ENCODE results near the gene RAC3.

Gene RAC3

DNA sequence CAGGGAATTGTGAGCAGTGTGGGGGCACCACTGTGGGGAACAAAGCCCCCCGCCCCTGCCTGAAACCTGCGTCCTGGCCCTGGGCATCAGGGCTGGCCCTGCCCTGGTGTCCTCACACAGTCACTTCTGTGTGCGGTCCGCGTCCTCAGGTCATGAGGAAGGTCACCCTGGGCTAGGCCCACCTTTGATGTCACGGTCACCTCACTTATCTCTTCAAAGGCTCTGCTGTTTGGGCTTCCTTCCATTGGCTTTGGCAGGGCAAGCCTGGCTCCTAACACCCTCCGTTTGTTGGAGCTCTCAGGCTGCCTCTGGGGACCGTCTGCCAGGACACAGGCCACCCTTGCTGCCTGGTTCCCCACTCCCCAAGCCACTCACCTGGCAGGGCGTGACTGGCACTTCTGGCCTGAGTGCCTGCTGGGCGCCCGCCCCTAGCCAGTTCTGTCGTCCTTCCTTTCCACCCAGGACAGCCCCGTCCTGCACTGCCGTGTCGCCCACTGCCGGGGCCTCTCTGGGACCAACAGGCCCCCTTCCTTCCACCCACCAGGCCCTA, 17.6 kb upstream of the RAC3 start:
- DNase-seq: no peak

DNA sequence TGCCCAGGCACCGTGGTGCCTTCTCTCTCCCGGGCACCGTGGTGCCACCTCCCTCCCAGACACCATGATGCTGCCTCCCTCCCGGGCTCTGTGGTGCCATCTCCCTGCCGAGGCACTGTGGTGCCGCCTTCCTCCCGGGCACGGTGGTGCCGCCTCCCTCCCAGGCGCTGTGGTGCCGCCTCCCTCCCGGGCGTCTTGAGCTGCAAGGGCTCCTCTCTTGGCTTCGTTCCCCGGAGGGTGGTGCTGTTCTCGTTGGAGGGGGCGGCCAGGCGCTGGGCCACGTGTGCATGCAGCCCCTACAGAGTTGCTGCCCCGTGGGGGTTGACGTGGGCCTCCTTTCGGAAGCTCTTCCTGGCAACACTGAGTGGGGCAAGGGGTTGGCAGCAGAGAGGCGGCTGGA, 17.0 kb upstream of the RAC3 start:
- DNase-seq: no peak

DNA sequence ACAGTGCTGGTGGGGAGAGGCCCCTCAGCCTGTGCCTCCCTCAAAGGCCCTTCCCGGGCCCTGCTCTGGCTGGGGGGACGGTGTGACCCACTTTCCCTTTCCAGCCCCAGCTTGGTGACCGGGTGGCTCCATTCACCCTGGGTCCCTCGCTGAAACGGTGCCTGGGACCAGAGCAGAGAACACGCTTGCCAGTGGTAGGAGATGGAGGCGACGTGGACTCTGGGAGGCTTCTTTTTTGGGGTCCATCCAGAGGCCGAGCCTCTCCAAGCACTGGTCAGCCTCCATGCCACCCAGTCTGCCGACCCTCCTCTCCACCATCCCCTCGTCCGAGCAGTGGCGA, 16.5 kb upstream of the RAC3 start:
- no peak for DNase-seq

DNA sequence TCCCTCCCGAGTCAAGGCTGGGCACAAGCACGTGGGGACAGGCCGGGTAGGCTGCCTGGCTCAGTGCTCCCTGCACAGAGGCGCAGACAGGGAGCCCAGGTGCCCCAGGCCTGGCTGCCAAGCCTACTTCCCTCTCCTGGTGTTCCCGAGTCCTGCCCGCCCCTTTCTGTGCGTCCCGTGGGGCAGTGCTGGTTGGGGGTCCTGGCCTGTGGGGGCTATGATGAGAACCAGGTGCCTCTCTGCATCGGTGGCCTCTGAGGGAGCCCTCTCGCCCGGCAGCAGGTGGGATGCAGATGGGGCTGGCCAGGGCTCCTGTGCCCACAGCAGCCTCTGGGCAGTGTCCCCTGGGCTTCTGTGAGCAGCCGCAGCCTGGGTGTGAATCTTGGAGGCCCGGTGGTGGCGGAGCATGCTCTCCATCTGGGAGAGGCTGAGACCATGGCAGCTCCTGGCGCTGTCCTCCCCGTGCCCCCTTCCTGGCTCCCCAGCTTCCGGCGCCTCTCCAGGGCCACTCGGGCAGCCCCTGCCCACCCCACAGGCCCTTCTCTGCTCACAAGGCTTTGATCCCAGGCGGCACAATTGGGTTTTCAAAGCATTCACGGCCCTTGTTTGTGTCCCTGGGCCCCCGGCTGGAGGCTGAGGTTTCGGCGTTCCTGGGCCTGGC, 16.0 kb upstream of the RAC3 start:
- no peak for DNase-seq

DNA sequence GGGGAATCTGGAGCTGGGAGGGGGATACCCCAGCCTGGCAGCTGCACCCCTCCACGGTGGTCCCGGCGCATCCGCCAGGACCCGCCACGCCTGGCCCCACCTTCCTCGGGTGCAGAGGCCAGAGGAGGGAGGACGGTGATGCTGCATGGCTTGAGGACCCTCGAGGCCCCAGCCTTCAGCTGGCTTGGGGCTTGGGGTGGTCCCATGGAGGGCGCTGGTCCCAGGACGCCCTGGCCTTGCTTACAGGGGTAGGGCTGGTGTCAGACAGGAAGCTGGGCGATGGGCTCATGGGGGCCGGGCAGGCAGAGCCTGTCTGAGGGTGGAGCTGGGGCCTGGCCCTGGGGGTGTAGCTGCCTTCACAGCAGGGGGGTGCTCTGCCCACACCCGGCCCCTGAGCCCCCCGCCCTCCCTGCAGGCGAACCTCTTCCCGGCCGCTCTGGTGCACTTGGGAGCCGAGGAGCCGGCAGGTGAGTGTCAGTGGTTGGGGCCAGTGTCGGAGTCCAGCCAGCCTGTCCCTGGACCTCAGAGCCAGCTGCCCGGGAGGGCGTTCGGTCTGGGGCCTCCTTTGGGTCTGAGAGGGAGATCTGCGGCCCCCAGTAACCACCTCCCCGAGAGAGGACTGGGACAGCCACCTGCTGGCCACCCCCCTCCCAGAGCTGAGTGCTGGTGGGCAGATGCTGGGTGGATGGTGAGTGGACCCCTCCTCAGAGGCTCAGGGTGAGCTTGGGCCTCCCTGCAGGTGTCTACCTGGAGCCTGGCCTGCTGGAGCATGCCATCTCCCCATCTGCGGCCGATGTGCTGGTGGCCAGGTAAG, 15.2 kb upstream of the RAC3 start:
- DNase-seq: no peak

DNA sequence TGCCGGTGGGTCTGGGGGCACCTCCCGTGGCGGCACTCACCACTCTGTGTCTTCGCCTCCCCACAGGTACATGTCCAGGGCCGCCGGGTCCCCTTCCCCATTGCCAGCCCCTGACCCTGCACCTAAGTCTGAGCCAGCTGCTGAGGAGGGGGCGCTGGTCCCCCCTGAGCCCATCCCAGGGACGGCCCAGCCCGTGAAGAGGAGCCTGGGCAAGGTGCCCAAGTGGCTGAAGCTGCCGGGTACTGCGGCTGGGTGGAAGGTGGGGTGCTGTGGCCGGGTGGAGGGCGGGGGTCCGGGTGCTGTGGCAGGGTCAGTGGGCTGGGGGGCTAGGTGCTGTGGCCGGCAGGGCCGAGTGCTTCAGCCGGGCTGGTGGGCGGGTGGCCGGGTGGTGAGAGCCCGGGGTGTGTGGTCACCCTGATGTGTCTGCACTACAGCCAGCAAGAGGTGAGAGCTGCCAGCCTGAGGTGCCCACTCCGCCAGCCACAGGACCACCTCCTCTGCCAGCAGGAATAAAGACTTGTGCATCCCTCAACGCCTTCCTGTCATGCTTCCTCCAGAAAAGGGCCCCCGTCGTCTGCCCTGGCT, 14.5 kb upstream of the RAC3 start:
- DNase-seq: no peak

DNA sequence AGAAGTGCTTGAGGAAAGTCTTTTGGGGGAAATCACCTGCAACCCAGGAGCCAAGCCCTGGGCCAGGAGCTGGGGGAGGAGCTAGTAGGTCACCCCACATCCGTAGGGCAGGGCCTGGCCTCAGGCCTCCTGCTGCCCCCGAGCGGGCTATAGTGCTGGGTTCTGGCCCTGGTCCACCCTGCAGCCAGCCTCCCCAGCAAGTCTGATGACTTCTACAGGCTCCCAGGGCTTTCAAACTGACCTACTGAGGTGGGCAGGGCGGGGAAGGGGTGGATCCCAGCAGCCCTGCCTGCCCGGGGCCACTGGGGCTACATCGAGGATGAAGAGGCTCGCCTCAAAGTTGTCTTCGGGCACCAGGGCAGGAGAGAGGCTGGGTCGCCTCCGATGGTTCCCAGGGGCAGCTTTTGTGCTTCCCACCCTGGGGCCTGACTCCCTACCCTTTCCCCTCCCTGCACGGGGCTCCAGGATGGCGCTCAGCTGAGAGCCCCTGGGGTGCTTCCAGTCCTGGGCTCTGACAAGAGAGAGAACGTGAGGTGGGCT, 13.8 kb upstream of the RAC3 start:
- DNase-seq: no peak

DNA sequence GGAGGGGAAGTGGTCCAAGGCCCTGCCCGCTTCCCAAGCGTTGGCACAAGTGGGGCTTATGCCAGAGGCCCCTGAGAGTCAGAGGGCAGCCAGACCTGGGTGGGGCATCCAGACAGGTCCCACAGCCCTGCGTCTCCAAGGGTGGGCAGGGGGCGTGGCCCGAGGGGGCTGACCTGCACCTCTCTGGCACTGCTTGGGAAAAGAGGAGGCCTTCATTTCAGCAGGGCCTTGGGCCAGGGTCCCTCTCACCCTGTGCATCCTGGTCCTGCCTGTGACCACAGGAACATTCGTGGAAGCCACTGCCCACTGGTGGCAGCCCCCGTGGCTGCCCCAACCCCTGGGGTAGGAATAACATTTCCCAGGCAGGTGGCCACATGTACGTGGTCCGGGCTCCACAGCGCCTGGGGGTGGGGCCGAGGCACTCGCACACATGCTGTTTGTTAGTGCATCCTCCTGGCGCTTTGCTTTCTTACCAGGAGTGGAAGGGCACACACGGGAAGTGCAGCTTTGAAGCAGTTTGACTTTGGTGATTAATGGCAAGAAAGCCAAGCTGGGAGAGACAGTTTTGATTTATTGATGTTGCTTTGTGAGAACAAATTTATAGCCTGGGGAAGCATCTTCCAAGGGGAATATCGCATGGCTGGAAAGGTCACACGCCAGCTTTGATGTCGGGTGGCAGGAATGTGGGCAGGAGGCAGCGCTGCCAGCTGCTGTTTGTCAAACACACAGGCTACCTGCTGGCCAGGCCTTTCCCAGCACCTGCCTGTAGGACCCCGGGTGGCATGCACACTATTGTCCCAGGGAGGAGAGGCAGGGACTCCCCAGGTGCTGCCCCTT, 13.1 kb upstream of the RAC3 start:
- DNase-seq: no peak

DNA sequence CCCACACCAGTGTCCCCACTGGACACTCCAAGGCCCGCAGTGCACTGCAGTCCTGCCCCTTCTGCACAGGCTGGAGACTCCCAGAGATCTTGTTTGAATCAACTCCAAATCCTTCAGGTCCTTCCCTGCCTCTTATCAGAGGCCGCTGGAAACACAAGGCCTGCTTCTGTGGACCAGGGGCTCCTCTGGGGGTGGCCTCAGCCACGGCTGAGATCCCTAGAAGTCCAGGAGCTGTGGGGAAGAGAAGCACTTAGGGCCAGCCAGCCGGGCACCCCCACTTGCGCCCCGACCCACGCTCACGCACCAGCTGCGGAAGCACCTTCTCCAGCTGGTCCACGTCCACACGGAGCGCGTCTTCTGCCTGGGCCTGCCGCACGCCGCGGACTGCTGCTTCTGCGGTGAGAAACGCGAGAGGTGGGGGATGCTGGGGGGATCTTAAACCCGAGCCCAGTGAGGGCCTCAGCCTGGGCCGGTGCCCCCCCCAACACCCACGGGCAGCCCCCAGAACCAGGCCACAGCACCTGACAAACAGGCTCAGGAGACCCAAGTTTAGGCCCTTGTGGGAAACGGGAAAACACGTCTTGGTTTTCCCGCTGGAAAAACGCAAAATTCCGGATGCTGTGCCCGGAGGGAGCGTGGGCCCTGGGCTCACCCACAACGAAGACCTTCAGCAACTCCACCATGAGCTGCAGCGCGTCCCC, 12.3 kb upstream of the RAC3 start:
- no peak for DNase-seq

DNA sequence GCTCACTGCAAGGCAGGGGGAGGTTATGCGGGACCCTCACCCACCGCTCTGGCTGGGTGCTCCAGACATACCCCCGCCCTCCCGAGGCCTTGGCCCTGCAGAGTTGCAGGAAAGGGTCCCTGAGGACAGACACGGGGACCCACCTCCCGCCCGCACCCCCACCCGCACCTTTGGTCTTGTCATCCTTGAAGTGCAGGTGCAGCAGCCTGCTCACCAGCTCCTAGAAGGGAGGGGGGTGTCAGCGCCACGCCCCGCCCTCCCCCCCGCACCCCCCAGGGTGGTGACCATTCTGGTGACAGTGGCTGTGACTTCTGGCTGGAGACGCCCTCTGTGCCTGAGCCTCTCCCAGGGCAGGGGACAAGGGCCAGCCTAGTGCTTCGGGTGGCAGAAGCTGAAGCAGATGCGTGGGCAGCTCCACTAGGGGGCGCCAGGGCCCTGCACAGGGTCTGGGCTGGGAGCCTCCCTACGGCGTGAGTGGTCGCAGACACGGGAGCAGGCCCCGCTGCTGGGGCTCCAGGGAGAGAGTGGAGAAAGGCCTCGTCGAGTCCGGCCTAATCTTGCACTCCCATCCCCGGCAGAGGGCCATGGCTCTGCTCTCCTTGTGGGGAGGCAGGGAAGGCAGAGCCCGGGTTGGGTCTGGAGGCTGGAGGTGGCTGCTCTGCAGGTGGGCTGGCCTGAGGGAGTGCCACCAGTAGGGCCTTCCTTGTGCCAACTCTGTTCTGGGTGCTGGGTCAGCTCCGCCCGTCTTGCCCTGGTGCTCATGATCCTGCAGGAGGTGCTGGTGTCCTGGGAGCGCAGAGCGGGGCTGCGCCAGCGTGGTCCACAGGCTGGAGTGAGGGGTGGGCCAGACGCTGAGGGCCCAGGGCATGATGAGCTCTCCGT, 11.5 kb upstream of the RAC3 start:
- DNase-seq: no peak

DNA sequence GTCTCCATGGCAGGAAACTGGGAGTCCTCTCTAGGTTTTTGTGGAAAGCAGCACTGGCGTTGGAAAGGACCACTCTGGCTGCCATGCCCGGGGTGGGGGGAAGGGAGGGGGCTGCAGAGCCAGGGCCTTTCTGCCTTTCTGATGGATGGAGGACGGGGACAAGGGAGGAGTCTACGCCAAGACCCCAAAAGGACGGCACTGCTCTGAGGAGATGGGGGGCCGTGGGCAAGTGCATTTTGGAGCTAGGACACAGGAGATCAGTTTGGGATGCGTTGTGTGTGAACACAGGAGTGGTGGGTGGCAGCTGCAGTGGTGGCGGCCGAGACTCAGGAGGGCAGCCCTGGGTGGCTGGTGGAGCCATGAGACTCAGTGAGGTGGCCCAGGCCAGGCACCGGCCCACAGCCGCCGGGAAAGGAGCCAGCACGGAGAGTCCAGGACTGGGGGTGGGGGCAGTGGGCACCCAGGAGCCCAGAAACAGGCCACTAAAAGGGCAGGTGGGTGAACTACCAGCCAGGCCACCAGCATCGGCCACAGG, 10.8 kb upstream of the RAC3 start:
- DNase-seq: no peak

DNA sequence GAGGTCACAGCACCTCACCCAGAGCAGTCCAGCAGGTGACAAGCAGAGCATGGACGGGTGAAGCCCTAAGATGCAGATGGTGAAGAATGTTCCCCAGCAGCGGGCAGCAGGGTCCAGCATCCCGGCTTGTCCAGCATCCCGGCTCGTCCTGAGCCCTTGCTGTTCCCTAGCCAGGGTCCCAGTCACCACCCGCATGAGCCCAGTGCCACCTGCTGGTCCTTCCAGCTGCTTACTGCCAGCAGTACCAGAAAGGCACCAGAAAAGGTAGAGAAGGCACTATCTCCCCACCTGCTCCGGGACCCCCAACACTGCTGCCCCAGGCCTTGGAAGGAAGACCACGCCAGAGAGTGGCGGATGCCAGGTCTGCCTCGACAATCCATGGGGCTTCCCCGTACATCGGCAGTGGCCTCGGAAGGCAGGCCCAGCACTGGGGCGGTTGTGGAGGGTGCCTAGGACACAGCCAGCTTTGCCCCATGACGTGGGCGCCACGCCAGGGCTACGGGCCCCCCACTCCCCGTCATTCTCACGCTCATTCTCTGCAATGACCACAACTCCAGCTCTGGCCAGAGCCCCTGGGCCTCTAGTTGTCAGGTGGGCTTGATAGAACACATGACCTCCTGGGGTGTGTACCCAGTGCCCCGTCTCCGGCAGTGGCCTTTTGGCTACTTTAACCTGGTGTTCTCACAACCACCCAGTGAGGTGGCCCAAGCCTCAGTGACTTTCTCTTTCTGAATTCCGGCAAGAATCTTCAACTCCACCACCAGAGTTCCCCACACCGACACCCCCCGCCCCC, 10.2 kb upstream of the RAC3 start:
- no peak for DNase-seq

DNA sequence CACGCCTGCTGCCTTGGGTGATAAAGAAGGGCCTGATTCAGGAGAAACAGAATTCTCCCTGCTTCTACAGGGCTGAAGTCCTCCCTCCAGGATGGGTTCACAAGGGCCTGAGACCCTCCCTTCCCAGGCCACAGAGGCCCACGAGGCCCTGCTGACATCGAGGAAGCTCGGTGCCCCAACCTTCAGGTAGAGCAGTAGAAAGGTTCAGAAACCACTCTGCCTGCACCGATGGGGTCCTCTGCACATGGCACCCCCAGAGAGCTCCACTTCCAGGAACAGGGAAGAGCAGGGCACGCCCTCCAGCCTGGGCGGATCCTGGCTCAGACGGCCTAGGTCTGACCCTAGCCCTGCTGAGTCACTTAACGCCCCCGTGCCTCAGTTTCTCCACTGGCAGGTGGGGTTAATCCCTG, 9.6 kb upstream of the RAC3 start:
- no peak for DNase-seq

DNA sequence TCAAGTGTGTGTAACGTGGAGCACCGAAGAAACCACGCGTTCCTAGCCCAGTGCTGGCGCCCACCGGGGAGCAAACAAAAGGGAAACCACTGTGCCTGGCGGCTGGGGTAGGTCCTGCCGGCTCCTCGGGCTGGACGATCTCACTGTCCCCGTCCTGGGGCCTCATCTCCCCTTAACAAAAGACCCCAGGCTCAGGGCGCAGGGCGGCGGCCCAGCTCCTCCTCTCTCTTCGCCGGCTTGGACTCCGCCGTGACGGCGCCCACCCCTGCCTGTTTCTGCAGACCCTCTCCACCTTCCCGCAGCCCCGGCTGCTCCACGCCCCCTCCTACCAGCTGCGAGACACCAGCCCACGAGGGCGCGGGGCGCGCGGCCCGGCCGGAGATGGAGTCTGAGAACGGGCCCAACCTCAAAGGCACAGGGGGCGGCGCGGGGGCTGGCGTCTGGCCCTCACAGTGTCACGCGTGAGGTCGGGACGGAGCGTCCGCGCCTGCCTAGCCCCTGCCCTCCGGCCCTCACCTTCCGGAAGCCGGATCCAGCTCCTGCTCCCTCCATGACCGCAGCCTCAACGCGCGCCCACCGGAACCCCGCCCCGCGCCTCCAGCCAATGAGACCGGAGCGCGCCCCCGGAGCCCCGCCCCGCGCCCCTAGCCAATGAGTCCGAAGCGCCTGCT, 9.0 kb upstream of the RAC3 start, which contains the start of gene CENPX:
TSS of gene CENPX (minus strand) at position 569 of the 671 bp plus-strand sequence. CDS start at position 552, 17 bp downstream.
- DNase-seq: no peak

DNA sequence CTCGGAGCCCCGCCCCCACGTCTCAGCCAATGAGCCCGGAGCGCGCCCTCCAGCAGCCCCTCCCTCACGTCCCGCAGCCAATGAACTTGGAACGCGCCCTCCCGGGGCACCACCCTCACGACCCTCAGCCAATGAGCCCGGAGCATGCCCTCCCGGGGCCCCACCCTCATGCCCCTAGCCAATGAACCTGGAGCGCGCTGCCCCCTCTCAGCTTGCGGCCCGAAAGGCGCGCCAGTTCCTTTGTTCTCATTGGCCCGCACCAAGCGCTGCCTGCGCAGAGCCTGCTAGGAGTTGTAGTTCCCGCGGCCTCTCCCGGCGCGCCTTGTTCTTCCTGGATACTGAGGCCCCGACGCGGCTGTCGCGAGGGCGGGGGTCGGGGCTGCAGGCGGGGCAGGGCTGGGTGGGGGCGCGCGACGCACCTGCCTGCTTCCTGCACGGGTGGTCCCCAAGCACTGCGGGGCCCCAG, 8.5 kb upstream of the RAC3 start, which contains the start of gene LRRC45:
TSS of gene LRRC45 (plus strand) at position 325 of the 466 bp plus-strand sequence. CDS start 339 bp downstream, outside the sequence.
- DNase-seq: peak; percentile 99

DNA sequence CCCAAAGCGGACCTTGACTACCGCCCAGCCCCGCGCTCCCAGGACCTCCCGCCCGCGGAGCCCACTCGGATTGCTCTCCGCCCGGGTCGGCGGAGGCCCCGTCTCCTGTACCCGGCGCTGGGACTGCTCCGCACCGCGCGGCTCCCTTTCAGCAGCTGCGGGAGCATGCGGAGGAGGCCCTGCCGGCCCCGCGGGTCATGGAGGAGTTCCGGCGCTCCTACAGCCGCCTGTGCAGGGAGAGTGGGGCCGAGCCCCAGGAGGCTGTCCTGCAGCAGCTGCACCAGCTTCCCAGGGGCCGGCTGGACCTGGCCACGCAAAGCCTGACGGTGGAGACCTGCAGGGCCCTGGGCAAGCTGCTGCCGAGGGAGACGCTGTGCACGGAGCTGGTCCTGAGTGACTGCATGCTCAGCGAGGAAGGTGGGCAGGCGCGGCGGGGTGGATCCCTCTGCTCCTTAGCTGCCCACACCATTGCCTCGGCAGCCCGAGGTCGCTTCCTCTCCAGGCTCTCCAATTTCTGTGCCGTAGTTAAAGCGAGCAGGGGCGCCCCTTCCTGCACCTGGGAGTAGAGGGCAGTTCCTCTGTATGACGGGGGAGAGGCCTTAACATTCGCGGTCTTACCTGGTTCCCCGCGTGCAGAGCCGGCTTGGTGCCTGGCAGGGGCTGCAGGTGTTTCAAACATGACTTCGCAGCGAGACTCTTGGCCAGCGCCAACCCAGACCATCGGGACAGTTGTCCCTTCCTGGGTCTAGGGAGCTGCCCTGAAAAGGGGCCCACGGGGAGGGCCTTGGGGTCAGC, 7.8 kb upstream of the RAC3 start:
- no peak for DNase-seq

DNA sequence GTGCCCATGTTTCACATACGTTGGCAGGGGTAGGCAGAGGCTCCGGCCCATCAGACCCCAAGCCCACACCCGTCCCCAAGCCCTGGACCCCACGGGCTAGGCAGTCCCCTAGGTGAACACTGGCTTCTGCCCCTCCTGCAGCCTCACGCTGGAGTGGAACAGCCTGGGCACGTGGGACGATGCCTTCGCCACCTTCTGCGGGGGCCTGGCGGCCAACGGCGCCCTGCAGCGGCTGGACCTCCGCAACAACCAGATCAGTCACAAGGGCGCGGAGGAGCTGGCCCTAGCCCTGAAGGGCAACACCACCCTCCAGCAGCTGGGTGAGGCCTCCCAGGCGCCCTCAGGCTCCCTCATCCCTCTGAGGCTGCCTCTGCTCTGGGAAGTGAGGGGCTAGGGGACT, 6.6 kb upstream of the RAC3 start:
- no peak for DNase-seq

Data from NCI-H1436 treated with DMSO at 0.1 percent for 48 hours (cell line).